KG1 (cell line): ENCODE data around the gene PAM.

Experiments
- DNase-seq: peaks from one replicate; lab custom pipeline; 2025; lab: John Stamatoyannopoulos, UW

The PAM gene

DNA sequence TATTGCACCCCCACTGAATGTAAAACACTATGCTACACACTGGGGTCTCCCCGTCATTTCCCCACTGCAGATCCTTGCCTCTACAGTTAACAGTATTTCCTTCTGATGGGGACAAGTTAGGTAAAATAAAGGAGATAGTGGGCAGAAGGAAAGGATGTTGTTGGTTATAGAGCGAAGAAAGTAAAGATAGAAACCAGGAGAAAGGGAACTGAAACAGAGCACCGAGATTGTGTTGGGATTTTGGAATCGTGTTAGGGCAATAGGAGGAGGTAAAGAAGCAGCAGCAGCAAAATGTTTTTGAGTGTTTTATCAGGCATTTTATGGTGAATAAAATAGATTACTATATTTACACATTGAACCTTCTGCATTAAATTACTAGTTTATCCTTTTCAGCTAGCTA, 60.0 kb downstream of the PAM start:
- DNase-seq, result no peak

DNA sequence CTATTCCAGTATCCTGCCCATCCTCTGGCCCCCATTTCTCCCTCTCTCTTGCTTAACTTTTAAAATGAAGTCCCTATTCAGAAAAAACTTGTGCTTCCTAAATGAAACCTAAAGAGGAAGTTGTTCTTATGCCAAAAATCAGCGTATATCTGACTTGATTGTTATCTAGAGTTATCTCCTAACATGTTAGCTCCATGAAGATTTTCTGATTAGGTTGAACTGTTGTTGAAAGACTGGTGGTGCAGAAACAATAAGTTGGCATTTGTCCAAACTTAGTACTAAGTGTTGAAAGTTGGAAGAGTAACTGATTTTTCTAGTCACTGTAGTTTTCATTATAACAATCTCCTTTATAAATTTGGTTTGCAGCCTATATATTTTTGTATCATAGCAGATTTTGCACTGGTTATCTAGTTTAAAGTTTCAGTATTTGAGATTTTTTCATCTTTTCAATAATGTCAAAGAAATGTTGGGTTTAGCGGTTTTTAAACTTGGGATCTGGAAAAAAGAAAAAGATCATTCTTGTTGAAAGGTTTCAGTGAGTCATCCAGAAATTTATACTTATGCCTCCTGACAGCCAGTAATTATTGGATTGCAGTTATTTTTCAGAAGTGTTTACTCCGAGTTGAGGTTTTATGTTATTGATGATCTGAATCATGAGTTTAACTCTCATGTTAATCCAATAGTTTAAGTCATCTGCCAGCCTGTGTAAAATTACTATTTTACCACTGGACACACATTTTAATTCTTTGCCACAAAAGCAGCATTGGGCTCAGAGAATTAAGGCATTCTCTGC, 60.6 kb downstream of the PAM start:
- DNase-seq, result no peak

- DNase-seq, result no peak
Measured at GRCh38 chr5:102818345-102818744, 63.2 kb downstream of the PAM start.

GRCh38 chr5:102818934-102819333, 63.8 kb downstream of the PAM start:
- DNase-seq, result no peak

- no peak for DNase-seq
Measured at GRCh38 chr5:102819634-102820033, 64.5 kb downstream of the PAM start.

- no peak for DNase-seq
Measured at GRCh38 chr5:102823441-102823874, 68.4 kb downstream of the PAM start.

DNA sequence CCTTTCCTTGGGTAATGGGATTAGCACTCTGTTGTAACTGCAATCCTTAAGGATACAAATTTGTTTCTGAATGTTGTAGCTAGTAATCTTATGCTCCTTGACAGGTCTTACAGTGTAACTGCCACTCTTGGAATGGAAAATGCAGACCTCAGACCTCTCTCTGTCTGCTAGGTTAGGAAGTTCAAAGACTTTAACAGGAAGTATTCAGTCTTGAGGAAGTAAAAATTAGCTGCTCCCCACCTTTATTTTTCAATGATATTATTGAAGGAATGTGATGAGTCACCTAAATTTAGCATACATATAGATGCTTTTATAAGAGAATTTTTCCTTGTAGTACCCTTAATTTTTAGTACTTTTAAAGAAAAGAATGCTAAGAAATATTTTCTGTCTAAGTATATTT, 71.5 kb downstream of the PAM start:
- no peak for DNase-seq

DNA sequence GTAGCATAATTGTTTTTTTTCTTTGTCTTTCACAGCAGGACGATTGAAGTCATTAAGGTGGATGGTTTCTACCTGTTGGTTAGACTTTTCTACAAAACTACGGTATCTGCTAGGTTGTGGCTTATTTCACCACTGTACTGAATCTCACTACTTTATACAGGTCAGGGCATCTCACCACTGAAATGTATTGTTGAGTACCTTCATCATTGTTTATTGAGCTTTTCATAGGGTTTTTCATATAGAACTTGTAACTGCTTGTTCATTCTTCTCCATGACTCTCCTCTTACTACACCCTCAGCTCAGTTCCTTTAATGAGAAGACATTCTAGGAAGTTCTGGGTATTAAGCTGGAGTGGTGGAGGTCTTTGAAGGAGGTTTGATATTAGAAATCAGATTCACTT, 75.1 kb downstream of the PAM start:
- no peak for DNase-seq

GRCh38 chr5:102832445-102832844, 77.3 kb downstream of the PAM start:
- DNase-seq, result no peak

DNA sequence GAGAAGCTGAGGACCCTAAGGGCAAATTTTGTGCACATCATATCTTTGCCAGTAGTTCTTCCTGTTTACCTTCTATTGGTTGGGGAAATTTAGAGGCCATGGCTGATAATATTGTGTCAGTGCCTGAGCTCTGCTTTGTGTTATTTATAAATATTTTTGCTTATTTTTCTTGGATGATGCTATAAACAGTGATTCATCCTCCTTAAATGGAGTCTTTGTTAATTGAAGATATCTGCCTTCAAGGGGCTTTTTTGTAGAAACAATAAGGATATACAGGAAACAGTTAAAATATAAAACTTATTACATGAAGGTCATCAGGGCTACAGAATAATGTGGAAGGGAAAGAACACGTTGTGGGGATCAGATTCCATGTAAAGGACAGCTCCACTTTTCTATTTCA, 78.0 kb downstream of the PAM start:
- DNase-seq, result no peak

DNA sequence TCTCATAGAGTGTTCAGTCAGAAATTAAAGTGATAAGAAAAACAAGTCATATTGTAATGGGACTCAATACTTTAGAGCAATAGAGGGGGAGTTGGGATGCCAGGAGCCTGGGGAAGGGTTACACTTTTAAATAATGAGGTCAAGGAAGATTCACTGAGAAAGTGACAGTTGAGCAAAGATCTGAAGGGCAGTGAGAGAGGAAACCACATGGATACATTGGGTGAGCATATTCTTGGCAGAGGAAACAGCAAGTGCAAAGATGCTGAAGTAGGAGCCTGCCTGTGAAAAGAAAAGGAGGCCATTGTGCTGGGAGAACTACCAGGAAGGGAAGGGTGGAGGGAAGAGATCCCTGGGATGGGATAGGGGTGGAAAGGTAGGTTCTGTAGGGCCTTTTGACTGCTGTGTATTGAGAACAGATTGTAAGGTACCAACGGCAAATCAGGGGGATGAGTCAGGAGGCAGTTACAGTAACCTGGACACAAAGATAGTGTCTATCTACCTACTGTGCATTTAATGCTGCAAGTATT, 79.4 kb downstream of the PAM start:
- no peak for DNase-seq

- DNase-seq, result no peak
Measured at GRCh38 chr5:102835717-102836116, 80.6 kb downstream of the PAM start.

- DNase-seq, result no peak
Measured at GRCh38 chr5:102841021-102841420, 85.9 kb downstream of the PAM start.

DNA sequence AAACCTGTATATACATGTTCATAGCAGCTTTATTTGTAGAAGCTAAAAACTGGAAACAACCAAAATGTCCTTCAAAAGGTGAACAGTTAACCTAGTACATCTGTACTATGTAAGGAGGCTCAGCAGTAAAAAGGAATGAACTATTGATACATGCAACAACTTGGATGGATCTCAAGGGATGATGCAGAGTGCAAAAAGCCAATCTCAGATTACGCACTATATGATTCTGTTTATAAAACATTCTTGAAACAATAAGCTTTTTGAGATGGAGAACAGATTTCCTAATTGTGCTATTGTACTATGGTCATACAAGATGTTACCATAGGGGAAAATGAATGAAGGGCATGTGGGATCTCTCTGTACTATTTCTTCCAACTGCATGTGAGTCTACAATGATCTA, 88.9 kb downstream of the PAM start:
- DNase-seq, result no peak

GRCh38 chr5:102845041-102845440, 89.9 kb downstream of the PAM start:
- no peak for DNase-seq

DNA sequence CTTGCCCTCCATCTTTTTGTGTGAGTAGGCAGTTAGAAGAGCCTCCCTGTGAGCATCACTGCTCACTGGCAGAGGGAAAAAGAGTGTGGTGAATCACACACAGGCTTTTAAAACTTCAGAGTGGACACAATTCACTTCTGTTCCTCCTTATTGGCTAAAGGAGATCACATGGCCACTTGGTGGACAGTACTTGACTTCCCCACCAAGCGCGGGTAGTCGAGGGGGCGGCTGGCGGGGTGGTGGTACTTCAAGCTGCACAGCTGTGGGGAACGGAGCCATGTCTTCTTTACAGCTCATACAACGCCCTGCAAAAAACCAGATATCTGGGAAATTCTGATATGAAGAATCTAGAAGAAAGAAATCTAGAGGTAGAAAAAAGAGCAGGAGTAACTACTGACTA, 95.4 kb downstream of the PAM start:
- no peak for DNase-seq

DNA sequence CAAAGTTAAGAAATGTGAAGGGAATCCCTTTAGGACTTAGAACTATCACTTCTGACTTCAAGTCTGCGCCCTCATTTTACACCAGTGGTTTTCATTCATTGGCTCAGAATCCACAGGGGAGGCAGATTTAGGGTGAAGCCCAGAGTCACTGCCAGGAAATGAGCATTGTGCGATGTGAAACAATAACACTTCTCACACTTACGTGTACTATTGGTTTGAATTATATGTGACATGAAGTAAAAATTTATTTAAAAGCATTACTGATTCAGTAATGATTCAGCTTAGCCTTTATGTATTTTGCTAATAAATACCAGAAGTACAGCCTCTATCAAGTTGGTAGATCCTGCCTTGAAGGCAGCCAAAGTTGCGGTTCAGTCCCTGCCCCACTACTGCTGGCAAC, 98.6 kb downstream of the PAM start:
- no peak for DNase-seq

DNA sequence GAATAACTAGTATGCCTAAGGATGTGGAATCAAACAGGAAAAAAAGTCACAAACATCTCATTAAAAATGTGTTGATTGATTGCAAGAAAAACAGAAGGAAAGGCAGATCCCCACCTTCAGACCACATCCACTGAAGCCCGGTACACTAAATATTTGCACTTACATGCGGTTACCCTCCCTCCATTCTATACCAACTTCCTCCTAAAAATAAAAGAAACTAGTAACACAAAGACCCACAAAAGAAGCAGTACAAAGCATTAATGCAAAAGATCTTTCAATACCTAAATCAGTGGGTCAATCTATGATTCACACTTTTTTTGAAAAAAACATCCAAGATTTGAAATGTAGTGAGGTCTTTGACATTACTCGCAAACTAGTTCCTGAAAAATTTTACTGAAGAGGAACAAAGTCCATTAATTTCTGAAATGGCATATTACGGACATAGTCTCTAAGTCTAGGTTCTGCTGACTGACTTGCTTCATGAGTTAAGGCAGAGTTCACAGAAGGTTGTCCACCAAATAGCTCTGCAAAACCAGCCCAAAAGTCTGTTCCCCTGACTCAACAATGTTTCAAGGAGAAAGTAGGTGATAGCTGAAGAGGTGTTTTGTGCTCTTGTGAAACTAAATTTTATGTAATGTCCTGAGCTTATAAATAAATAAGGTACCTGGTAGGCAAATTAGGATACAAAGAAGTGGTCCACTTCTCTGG, 100.7 kb downstream of the PAM start:
- no peak for DNase-seq

DNA sequence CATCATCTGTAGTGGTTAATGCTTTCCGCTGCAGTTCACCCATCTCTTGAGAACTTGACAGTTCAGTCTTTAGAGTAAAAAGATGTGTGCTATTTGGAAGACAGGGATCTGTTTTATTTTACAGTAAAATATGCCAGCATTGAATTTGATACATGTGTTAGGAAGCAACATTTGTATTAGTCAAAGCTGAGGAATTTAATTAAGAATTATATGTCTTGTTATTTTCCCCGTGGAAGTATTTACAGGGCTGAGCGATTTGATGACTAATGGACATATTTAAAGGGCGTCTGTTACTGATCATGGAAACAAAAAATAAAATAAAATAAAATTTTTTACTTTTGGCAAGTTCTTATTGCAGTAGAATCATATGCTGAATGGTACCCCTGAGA, 101.3 kb downstream of the PAM start:
- DNase-seq, result no peak

- DNase-seq, result no peak
Measured at GRCh38 chr5:102857076-102857818, 102.1 kb downstream of the PAM start.

DNA sequence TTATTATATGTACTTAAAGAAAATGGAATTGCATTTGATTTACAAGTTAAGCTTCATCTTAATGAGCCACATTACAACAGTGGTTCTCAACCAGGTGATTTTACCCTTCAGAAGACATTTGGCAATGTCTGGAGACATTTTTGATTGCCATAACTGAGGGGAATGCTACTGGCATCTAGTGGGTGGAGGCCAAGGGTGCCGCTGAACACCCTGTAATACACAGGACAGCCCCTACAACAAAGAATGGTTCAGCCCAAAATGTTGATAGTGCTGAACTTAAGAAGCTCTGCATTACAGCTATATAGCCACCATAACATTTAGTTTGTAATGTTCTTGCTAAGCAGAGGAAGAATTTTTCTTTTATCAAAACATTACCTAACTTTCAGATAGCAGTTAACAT, 103.1 kb downstream of the PAM start:
- no peak for DNase-seq

GRCh38 chr5:102858808-102859207, 103.7 kb downstream of the PAM start:
- DNase-seq, result no peak

GRCh38 chr5:102860035-102860434, 104.9 kb downstream of the PAM start:
- no peak for DNase-seq
